PC-3 (cell line): ENCODE measurements around the gene ROCK1. TPM values are rescaled to one million over a fixed set of nuclear protein-coding genes. Genes with fewer than 3 reads are reported as not detected.

Source experiments
- ATAC-seq: fragments of 200-7000 bp; cut with Tn5 transposase; 2 replicates; pipeline ENCODE4 v1.9.1; 2020; ENCODE audit warnings: mild to moderate bottlenecking, moderate library complexity
- BruUV-seq: library from RNA; stranded (reverse); fragments of 400-500 nt; replicated peaks from 2 replicates; lab custom pipeline; 2021; lab: Mats Ljungman, UMichigan
- CTCF ChIA-PET: fragments of 300-600 bp; sonication (Branson Sonifier 250); formaldehyde crosslinking; loops from one replicate; lab custom pipeline; 2022; ENCODE audit warnings: antibody characterized with exemption; lab: Charles Lee
- POLR2A ChIA-PET: fragments of 300-600 bp; sonication (Branson Sonifier 250); formaldehyde crosslinking; loops from one replicate; lab custom pipeline; 2022; ENCODE audit warnings: antibody characterized with exemption; ENCODE audit not compliant: unreplicated experiment; lab: Charles Lee
- DNase-seq: peaks from one replicate; pipeline ENCODE4 v3.0.0-alpha.2; 2015
- H2AFZ ChIP-seq: fragments of 300-600 bp; sonication (generic); 2 replicates; pipeline ENCODE4 v1.6.0; 2016; ENCODE audit warnings: antibody characterized with exemption, low read length
- H3F3A ChIP-seq: fragments of 300-600 bp; sonication (generic); one replicate; pipeline ENCODE4 v1.6.0; 2017; ENCODE audit warnings: antibody characterized with exemption, low read length, control low read depth, mild to moderate bottlenecking; ENCODE audit not compliant: unreplicated experiment
- H3K27ac ChIP-seq: fragments of 300-600 bp; sonication (generic); 2 replicates; pipeline ENCODE4 v1.5.1; 2016; ENCODE audit warnings: mild to moderate bottlenecking, low read length
- H3K27me3 ChIP-seq: fragments of 300-600 bp; sonication (generic); 2 replicates; pipeline ENCODE4 v1.6.1; 2016; ENCODE audit warnings: low read length, mixed read lengths
- H3K36me3 ChIP-seq: fragments of 300-600 bp; sonication (generic); 2 replicates; pipeline ENCODE4 v1.6.1; 2016; ENCODE audit warnings: low read depth, mixed run types, low read length, mixed read lengths
- H3K4me1 ChIP-seq: fragments of 300-600 bp; sonication (generic); 2 replicates; pipeline ENCODE4 v1.5.1; 2016; ENCODE audit warnings: low read length; ENCODE audit not compliant: insufficient read depth
- H3K4me2 ChIP-seq: fragments of 300-600 bp; sonication (generic); 2 replicates; pipeline ENCODE4 v1.6.0; 2016; ENCODE audit warnings: low read length
- H3K4me3 ChIP-seq: fragments of 300-600 bp; sonication (generic); 2 replicates; pipeline ENCODE4 v1.5.1; 2016; ENCODE audit warnings: mild to moderate bottlenecking, low read length, mixed read lengths
- H3K79me2 ChIP-seq: fragments of 300-600 bp; sonication (generic); 2 replicates; pipeline ENCODE4 v1.6.1; 2017; ENCODE audit warnings: low read length, mixed read lengths
- H3K9ac ChIP-seq: fragments of 300-600 bp; sonication (generic); 2 replicates; pipeline ENCODE4 v1.6.0; 2016; ENCODE audit warnings: mild to moderate bottlenecking, low read length
- H3K9me2 ChIP-seq: fragments of 300-600 bp; sonication (generic); replicated peaks from 2 replicates; pipeline ENCODE4 v1.6.1; 2016; ENCODE audit warnings: mixed run types, low read length, mixed read lengths
- H3K9me3 ChIP-seq: fragments of 300-600 bp; sonication (generic); 2 replicates; pipeline ENCODE4 v1.6.1; 2016; ENCODE audit warnings: low read length, mixed read lengths
- H4K20me1 ChIP-seq: fragments of 300-600 bp; sonication (generic); 2 replicates; pipeline ENCODE4 v1.6.1; 2016; ENCODE audit warnings: low read length, mixed read lengths
- CTCF ChIP-seq: fragments of 300-600 bp; sonication (generic); conservative IDR thresholded peaks from 2 replicates; pipeline ENCODE4 v1.5.1; 2017; ENCODE audit warnings: antibody characterized with exemption, low read depth, mild to moderate bottlenecking, low read length
- EZH2 ChIP-seq: fragments of 300-600 bp; sonication (generic); IDR thresholded peaks from one replicate; pipeline ENCODE4 v1.6.1; 2017; ENCODE audit warnings: antibody characterized with exemption, mild to moderate bottlenecking, low read length; ENCODE audit not compliant: unreplicated experiment
- EZH2phosphoT487 ChIP-seq: fragments of 300-600 bp; sonication (generic); IDR thresholded peaks from 2 replicates; pipeline ENCODE4 v1.6.1; 2018; ENCODE audit warnings: mild to moderate bottlenecking, antibody characterized with exemption, low read length, borderline replicate concordance
- intact Hi-C: fragments of 100-400 bp; cut with micrococcal nuclease; formaldehyde crosslinking; loops from 2 replicates; pipeline ENCODE4 v1.9.0; 2023
- total RNA-seq: library from RNA; depleted of rRNA; stranded (reverse); fragments of >200 nt; gene quantifications from 2 replicates; pipeline ENCODE4 v1.2.3, GENCODE V29; 2014

The ROCK1 gene
- total RNA-seq, 1 experiment from 2014 or later: 22.2 TPM

- Histone ChIP-seq H3K4me3 (no peak overlapping the region), H3K9me2 (no peaks in the 10 kb centered on the region), H3K27me3 (no peaks in the 10 kb centered on the region), H2AFZ (no peak overlapping the region), H3K9me3 (no peaks in the 10 kb centered on the region), H3K4me1 (no peaks in the 10 kb centered on the region), H3K36me3 (no peaks in the 10 kb centered on the region), H3F3A (no peaks in the 10 kb centered on the region), H3K79me2 (peaks cover 21% of the 10 kb centered on the region; the same call in 1 of the 2 replicates), H4K20me1 (no peaks in the 10 kb centered on the region), H3K9ac (no peak overlapping the region), H3K27ac (no peak overlapping the region), H3K4me2 (no peak overlapping the region)
- DNase-seq (no peak), ATAC-seq (no peak)
- intact Hi-C loops: loop anchor here (5.0 kb wide), 1 partner anchor 44 kb away; no protein-coding TSS in a partner anchor
- TF ChIP-seq EZH2phosphoT487 (no peak), CTCF (no peak), EZH2 (no peak)
- BruUV-seq: no TSS peak
- POLR2A ChIA-PET: no interaction called here
- CTCF ChIA-PET: no interaction called here
Measured at GRCh38 chr18:21063011-21063410, 48.6 kb downstream of the ROCK1 start.

GRCh38 chr18:21057112-21057511, 54.5 kb downstream of the ROCK1 start:
- Histone ChIP-seq H3K9me3 (no peaks in the 10 kb centered on the region), H4K20me1 (no peaks in the 10 kb centered on the region), H3K4me1 (no peaks in the 10 kb centered on the region), H3K9me2 (no peaks in the 10 kb centered on the region), H3K4me2 (no peak overlapping the region), H3K9ac (no peak overlapping the region), H3K27me3 (no peaks in the 10 kb centered on the region), H3K79me2 (peaks cover 53% of the 10 kb centered on the region), H3K36me3 (no peaks in the 10 kb centered on the region), H2AFZ (no peak overlapping the region), H3K27ac (no peak overlapping the region), H3K4me3 (no peak overlapping the region), H3F3A (no peaks in the 10 kb centered on the region)
- ATAC-seq: no peak
- ChIA-PET POLR2A (interaction anchor here (0.6 kb wide), 1 partner anchor 18 kb away, joined by 3 read pairs; no protein-coding TSS in a partner anchor), CTCF (no interaction called here)
- intact Hi-C loops: loop anchor here (10.0 kb wide), 1 partner anchor 128 kb away; no protein-coding TSS in a partner anchor
- TF ChIP-seq CTCF (no peak), EZH2 (no peak), EZH2phosphoT487 (no peak)
- BruUV-seq: no TSS peak
- no peak for DNase-seq

- Histone ChIP-seq H3K9me2 (no peaks in the 10 kb centered on the region), H3K9ac (no peak overlapping the region), H3F3A (no peaks in the 10 kb centered on the region), H3K9me3 (no peaks in the 10 kb centered on the region), H3K36me3 (no peaks in the 10 kb centered on the region), H3K27ac (no peak overlapping the region), H3K4me1 (no peaks in the 10 kb centered on the region), H3K79me2 (peaks cover 59% of the 10 kb centered on the region), H4K20me1 (no peaks in the 10 kb centered on the region), H3K27me3 (no peaks in the 10 kb centered on the region), H3K4me3 (no peak overlapping the region), H3K4me2 (no peak overlapping the region), H2AFZ (no peak overlapping the region)
- TF ChIP-seq CTCF (no peak), EZH2phosphoT487 (no peak), EZH2 (no peak)
- intact Hi-C loops: loop anchor here (10.0 kb wide), 1 partner anchor 128 kb away; no protein-coding TSS in a partner anchor
- ChIA-PET CTCF (no interaction called here), POLR2A (no interaction called here)
- ATAC-seq: no peak
- BruUV-seq: no TSS peak
- no peak for DNase-seq
Measured at GRCh38 chr18:21056545-21056944, 55.1 kb downstream of the ROCK1 start.
